Neuronal stem cell (in vitro differentiated cells): Measurements from ENCODE around the gene SEMA6A.

ENCODE experiments used
- DNase-seq: peaks from one replicate; pipeline ENCODE4 v3.0.0-alpha.2; 2013; ENCODE audit warnings: low spot score
- H2AFZ ChIP-seq: one replicate; pipeline ENCODE4 v1.6.1; 2013; ENCODE audit warnings: mild to moderate bottlenecking, low read length, inconsistent platforms
- H2AK5ac ChIP-seq: 2 replicates; pipeline ENCODE4 v1.6.1; 2013; ENCODE audit warnings: low read depth, mild to moderate bottlenecking, inconsistent platforms, low read length, moderate library complexity, mixed read lengths
- H2BK120ac ChIP-seq: 2 replicates; pipeline ENCODE4 v1.6.1; 2013; ENCODE audit warnings: low read depth, mild to moderate bottlenecking, inconsistent platforms, low read length, moderate library complexity, mixed read lengths
- H2BK12ac ChIP-seq: one replicate; pipeline ENCODE4 v1.6.1; 2013; ENCODE audit warnings: low read length, inconsistent platforms
- H2BK15ac ChIP-seq: 2 replicates; pipeline ENCODE4 v1.6.1; 2013; ENCODE audit warnings: mild to moderate bottlenecking, low read length, inconsistent platforms, mixed read lengths
- H2BK5ac ChIP-seq: one replicate; pipeline ENCODE4 v1.6.1; 2013; ENCODE audit warnings: inconsistent platforms, mild to moderate bottlenecking, low read length, moderate library complexity
- H3K14ac ChIP-seq: one replicate; pipeline ENCODE4 v1.6.1; 2013; ENCODE audit warnings: low read length, inconsistent platforms
- H3K18ac ChIP-seq: 2 replicates; pipeline ENCODE4 v1.6.1; 2013; ENCODE audit warnings: low read length, inconsistent platforms
- H3K23ac ChIP-seq: 2 replicates; pipeline ENCODE4 v1.6.1; 2013; ENCODE audit warnings: low read depth, mild to moderate bottlenecking, mixed read lengths, low read length, inconsistent platforms; ENCODE audit not compliant: poor library complexity
- H3K27ac ChIP-seq: replicated peaks from 3 replicates; pipeline ENCODE4 v1.5.1; 2013; ENCODE audit warnings: low read length, inconsistent platforms
- H3K27me3 ChIP-seq, 3 experiments: 2 replicates each; pipeline ENCODE4 v1.6.1; 2013; ENCODE audit warnings: low read length in 3 of 3, mild to moderate bottlenecking in 2 of 3, inconsistent platforms in 1 of 3, low read depth in 1 of 3, mixed read lengths in 1 of 3, moderate library complexity in 1 of 3; ENCODE audit not compliant: control insufficient read depth in 3 of 3, insufficient read depth in 3 of 3
- H3K36me3 ChIP-seq, 2 donors: replicated peaks in 1 of 2; 2 replicates each; pipeline ENCODE4 v1.6.1; 2013; ENCODE audit warnings: low read length in 2 of 2; ENCODE audit not compliant: control insufficient read depth in 2 of 2, insufficient read depth in 2 of 2
- H3K4ac ChIP-seq: 2 replicates; pipeline ENCODE4 v1.6.1; 2013; ENCODE audit warnings: inconsistent platforms, mild to moderate bottlenecking, low read length, moderate library complexity
- H3K4me1 ChIP-seq, 2 donors: 1 replicate in 1 of 2; 2 replicates in 1 of 2; pipeline ENCODE4 v1.6.1; 2013; ENCODE audit warnings: low read length in 2 of 2, low read depth in 1 of 2; ENCODE audit not compliant: control insufficient read depth in 2 of 2, insufficient read depth in 1 of 2
- H3K4me2 ChIP-seq: one replicate; pipeline ENCODE4 v1.6.1; 2013; ENCODE audit warnings: mild to moderate bottlenecking, low read length, inconsistent platforms; ENCODE audit not compliant: insufficient read depth, poor library complexity, severe bottlenecking
- H3K4me3 ChIP-seq, 2 donors: 2 replicates each; pipeline ENCODE4 v1.5.1; 2013; ENCODE audit warnings: low read length in 2 of 2, mild to moderate bottlenecking in 2 of 2, inconsistent platforms in 1 of 2, moderate library complexity in 1 of 2
- H3K79me1 ChIP-seq: one replicate; pipeline ENCODE4 v1.6.1; 2013; ENCODE audit warnings: low read depth, mild to moderate bottlenecking, inconsistent platforms, low read length, moderate library complexity
- H3K9ac ChIP-seq: one replicate; pipeline ENCODE4 v1.6.1; 2013; ENCODE audit warnings: mild to moderate bottlenecking, low read depth, low read length, inconsistent platforms; ENCODE audit not compliant: poor library complexity
- H3K9me3 ChIP-seq, 2 donors: replicated peaks in 1 of 2; 2 replicates each; pipeline versions ENCODE3 to v1.6.1; 2013; ENCODE audit warnings: low read length in 2 of 2, mild to moderate bottlenecking in 2 of 2, inconsistent platforms in 1 of 2, low read depth in 1 of 2, mixed read lengths in 1 of 2, moderate library complexity in 1 of 2; ENCODE audit not compliant: control insufficient read depth in 2 of 2, insufficient read depth in 1 of 2
- H4K8ac ChIP-seq: one replicate; pipeline ENCODE4 v1.6.1; 2013; ENCODE audit warnings: low read depth, mild to moderate bottlenecking, inconsistent platforms, low read length, moderate library complexity
- H4K91ac ChIP-seq: one replicate; pipeline ENCODE4 v1.6.1; 2013; ENCODE audit warnings: low read length, low read depth, mild to moderate bottlenecking, inconsistent platforms; ENCODE audit not compliant: poor library complexity
- whole genome bisulfite sequencing, 2 donors: extraction: QIAGEN DNeasy Blood & Tissue Kit; methylation state at CpG; one replicate each; pipeline ENCODE4 v1.1.7; 2013; ENCODE audit warnings: missing lambda C conversion rate in 2 of 2, mixed read lengths in 1 of 2; ENCODE audit not compliant: insufficient read length in 2 of 2, insufficient replicate concordance in 1 of 2; ENCODE audit errors: extremely low coverage in 2 of 2; 5-methylcytosine and 5-hydroxymethylcytosine counted together

The SEMA6A gene

DNA sequence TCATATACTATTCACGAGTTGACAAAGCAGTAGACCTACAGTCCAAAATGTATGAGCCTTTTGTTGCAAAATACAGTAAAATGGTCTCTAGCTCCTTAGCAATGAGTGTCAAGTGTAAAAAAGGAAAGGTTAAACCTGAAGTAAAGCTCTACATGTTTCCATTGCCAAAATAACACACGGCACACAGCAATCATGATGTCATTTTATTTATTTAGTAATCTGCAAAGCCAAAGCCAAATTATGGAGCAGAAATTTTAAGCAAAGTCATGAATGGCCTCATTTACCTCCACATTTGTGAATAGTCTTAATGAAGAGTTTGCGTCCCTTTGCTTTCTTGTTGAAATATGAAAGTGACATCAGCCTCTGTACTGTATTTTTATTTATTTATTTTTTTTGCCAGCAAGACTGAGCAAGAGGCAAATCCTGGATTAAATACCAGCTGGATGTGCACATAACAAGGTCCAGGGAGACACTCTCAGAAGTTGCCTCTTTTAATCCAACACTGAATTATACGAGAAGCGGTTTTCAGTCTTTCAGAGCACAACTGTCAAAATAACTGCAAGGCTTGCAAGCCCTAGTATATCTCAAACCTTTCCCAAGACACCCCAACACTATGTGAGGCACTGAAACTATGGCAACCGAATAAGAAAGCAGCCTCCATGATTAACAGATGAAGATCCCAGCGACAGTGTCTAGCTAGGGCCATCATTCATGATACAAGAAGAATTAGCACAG is 9.7 kb downstream of the SEMA6A start:
- H4K8ac ChIP-seq = no peak overlapping the region
- peaks cover 0 to 3% of the 10 kb centered on the region in 2 donors for H3K36me3 ChIP-seq
- no peak overlapping the region for H3K23ac ChIP-seq
- H3K14ac ChIP-seq = no peak overlapping the region
- H3K4me1 ChIP-seq = peaks cover 12 to 21% of the 10 kb centered on the region in 2 donors
- no peak overlapping the region for H2BK120ac ChIP-seq
- no peak overlapping the region for H2BK5ac ChIP-seq
- H3K9ac ChIP-seq = no peak overlapping the region
- H4K91ac ChIP-seq = no peak overlapping the region
- no peak overlapping the region for H2AK5ac ChIP-seq
- H2BK15ac ChIP-seq = no peak overlapping the region
- no peak overlapping the region for H3K18ac ChIP-seq
- DNase-seq = no peak
- H3K4me2 ChIP-seq = no peak overlapping the region
- H3K4me3 ChIP-seq = no peak overlapping the region
- no CpG with 5 or more reads among the region's 7 CpGs for WGBS, 2 donors
- H3K79me1 ChIP-seq = peaks cover 2% of the 10 kb centered on the region
- H2BK12ac ChIP-seq = no peak overlapping the region
- no peak overlapping the region for H3K4ac ChIP-seq
- H3K27ac ChIP-seq = no peak overlapping the region
- H3K9me3 ChIP-seq = no peaks in the 10 kb centered on the region
- no peak overlapping the region for H2AFZ ChIP-seq
- no peaks in the 10 kb centered on the region for H3K27me3 ChIP-seq

DNA sequence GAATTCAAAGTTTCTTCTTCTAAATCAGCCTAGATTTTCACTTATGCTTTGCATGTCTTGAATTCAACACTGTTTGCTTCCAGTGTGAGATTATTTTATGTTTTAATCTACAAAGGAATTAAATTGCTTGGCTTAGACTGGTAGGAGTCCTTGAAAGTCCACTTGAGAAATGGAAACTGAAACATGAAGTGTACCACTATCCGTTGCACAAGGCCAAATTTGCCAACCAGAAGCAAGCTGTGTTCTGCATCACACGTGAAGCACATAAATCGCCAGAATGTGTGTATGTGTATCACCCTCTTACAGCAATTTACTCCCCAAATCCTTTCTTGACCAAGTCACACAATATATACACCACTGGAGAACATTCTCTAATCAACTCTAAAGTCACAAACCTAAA is 10.3 kb downstream of the SEMA6A start:
- no peak overlapping the region for H3K18ac ChIP-seq
- H2BK120ac ChIP-seq = no peak overlapping the region
- H3K36me3 ChIP-seq = peaks cover 0 to 3% of the 10 kb centered on the region in 2 donors
- no peak overlapping the region for H4K8ac ChIP-seq
- no peaks in the 10 kb centered on the region for H3K27me3 ChIP-seq
- H2BK15ac ChIP-seq = no peak overlapping the region
- no peak overlapping the region for H3K14ac ChIP-seq
- H3K4ac ChIP-seq = no peak overlapping the region
- no peak for DNase-seq
- no peak overlapping the region for H2AK5ac ChIP-seq
- H3K23ac ChIP-seq = no peak overlapping the region
- H3K27ac ChIP-seq = no peak overlapping the region
- H2BK12ac ChIP-seq = no peak overlapping the region
- H2AFZ ChIP-seq = no peak overlapping the region
- no peak overlapping the region for H3K9ac ChIP-seq
- WGBS, 2 donors = no CpG with 5 or more reads among the region's 3 CpGs
- no peak overlapping the region for H3K4me3 ChIP-seq
- peaks cover 12 to 25% of the 10 kb centered on the region in 2 donors for H3K4me1 ChIP-seq
- no peak overlapping the region for H2BK5ac ChIP-seq
- no peaks in the 10 kb centered on the region for H3K9me3 ChIP-seq
- H3K79me1 ChIP-seq = peaks cover 3% of the 10 kb centered on the region
- no peak overlapping the region for H3K4me2 ChIP-seq
- no peak overlapping the region for H4K91ac ChIP-seq

DNA sequence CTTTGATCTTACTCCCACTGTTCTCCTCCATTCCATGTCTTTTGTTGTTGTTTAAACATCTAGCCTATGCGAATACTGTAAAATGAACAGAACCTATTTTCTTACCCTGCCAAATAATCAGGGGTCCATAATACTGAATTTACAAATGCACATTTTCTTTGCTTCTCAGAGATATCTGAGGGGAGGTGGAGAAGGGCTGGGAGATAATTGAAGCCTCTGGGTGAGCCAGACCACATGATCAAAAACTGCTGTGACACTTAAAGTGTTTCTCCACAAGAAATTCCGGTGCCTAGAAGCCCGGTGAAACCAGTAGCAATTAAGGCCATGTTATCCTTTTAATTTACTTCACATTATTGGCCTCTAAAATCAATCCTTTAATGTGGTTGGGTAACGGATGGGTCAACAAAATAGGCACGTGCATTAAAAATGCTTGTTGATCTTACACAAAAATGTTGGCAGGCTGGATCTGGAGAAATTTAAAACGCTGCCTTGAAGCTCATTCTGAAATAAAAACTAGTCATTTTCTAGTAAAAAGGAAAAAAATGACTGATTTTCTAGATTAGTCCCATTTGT is 10.8 kb downstream of the SEMA6A start:
- H3K4ac ChIP-seq = no peak overlapping the region
- no peak overlapping the region for H4K8ac ChIP-seq
- peaks cover 3% of the 10 kb centered on the region for H3K79me1 ChIP-seq
- peaks cover 0 to 3% of the 10 kb centered on the region in 2 donors for H3K36me3 ChIP-seq
- peaks cover 12 to 25% of the 10 kb centered on the region in 2 donors for H3K4me1 ChIP-seq
- H3K14ac ChIP-seq = no peak overlapping the region
- no peak overlapping the region for H2BK120ac ChIP-seq
- no peaks in the 10 kb centered on the region for H3K9me3 ChIP-seq
- WGBS, 2 donors = no CpG with 5 or more reads among the region's 6 CpGs
- no peak overlapping the region for H2BK12ac ChIP-seq
- no peak overlapping the region for H2BK15ac ChIP-seq
- H3K23ac ChIP-seq = no peak overlapping the region
- no peak overlapping the region for H3K18ac ChIP-seq
- H3K4me2 ChIP-seq = no peak overlapping the region
- no peak overlapping the region for H3K9ac ChIP-seq
- no peak for DNase-seq
- H2AFZ ChIP-seq = no peak overlapping the region
- H4K91ac ChIP-seq = no peak overlapping the region
- H2AK5ac ChIP-seq = no peak overlapping the region
- no peak overlapping the region for H3K4me3 ChIP-seq
- no peaks in the 10 kb centered on the region for H3K27me3 ChIP-seq
- no peak overlapping the region for H2BK5ac ChIP-seq
- H3K27ac ChIP-seq = no peak overlapping the region

DNA sequence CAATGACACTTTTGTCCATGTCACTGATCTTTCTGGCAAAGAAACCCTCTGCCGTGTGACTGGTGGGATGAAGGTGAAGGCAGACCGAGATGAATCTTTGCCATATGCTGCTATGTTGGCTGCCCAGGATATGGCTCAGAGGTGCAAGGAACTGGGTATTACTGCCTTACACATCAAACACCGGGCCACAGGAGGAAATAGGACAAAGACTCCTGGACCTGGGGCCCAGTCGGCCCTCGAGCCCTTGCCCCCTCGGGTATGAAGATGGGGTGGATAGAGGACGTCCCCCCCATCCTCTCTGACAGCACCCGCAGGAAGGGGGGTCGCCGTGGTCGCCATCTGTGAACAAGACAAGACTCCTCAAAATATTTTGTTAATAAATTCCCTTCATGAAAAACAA is 12.0 kb downstream of the SEMA6A start:
- Histone ChIP-seq H3K4ac (no peak overlapping the region), H3K9ac (no peak overlapping the region), H2AK5ac (no peak overlapping the region), H3K4me3 (no peak overlapping the region), H3K9me3 (no peaks in the 10 kb centered on the region), H2AFZ (no peak overlapping the region), H3K23ac (no peak overlapping the region), H2BK15ac (no peak overlapping the region), H3K4me1 (peaks cover 12 to 21% of the 10 kb centered on the region in 2 donors), H3K14ac (no peak overlapping the region), H3K18ac (no peak overlapping the region), H4K91ac (no peak overlapping the region), H3K79me1 (peaks cover 3% of the 10 kb centered on the region), H2BK12ac (no peak overlapping the region), H3K27me3 (no peaks in the 10 kb centered on the region), H3K4me2 (no peak overlapping the region), H2BK120ac (no peak overlapping the region), H4K8ac (no peak overlapping the region), H2BK5ac (no peak overlapping the region), H3K36me3 (no peaks in the 10 kb centered on the region), H3K27ac (no peak overlapping the region)
- WGBS, 2 donors = no CpG with 5 or more reads among the region's 11 CpGs
- no peak for DNase-seq
